GOT3 (cell line): ENCODE results near the gene CCDC126.
A peak's percentile ranks its signal among the peaks of the same experiment; 100 is the strongest.
"Not testable (repeated sequence)": the region's sequence is repeated elsewhere in the genome, so short reads cannot be mapped to it uniquely, and the experiment has no call there.

Experiments
- DNase-seq: peaks from one replicate; lab custom pipeline; 2025; ENCODE audit warnings: mixed read lengths; lab: John Stamatoyannopoulos, UW

The CCDC126 gene

DNA sequence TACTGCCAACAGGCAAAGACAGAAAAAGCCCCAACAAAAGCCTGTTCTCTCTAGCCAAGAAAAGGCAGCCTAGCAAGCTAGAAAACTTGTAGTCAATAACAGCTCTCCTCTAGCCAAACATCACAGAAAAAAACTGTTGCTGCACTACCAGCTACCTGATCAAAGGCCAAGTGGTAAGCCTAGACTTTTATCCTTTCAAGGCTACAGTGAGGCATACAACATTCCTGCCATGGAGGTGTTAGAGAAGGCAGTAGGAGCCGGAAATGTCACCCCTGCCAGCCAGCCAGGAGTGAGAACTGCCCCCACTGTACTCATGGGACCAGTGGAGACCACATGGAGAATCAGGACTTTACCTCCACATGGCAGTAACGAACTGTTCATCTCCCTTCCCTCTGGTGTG is 31.2 kb downstream of the CCDC126 start:
- no peak for DNase-seq

DNA sequence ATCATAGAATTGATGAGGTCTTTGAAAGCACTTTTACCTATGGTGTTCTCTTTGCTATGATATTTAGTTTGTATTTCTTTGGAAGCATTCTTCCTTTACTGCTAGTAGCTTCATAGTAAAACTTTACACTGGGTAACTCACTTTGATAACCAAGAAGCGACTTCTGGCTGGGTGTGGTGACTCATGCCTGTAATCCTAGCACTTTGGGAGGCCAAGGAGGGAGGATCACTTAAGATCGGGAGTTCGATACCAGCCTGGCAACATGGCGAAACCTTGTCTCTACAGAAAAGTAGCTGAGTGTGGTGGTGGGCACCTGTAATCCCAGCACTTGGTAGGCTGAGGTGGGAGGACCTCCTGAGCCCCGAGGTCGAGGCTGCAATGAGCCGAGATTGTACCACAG is 36.2 kb downstream of the CCDC126 start:
- no peak for DNase-seq

DNA sequence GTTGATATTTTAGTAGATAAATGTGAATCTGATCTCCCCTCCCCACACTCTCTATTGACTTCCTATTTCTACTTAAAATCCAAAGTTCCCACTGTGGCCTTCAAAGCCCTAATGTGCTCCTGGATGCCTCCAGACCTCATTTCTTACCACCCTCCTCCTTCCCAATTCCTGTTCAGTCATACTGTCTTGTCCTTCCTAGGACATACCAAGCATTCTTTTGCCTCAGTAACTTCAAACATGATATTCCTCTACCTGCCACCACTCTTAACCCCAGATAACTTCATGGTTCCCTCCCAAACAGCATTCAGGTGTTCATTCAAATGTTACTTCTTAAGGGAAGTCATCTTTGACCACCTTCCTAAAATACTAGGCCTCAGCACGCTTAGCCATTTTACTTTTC is 48.6 kb downstream of the CCDC126 start:
- no peak for DNase-seq

DNA sequence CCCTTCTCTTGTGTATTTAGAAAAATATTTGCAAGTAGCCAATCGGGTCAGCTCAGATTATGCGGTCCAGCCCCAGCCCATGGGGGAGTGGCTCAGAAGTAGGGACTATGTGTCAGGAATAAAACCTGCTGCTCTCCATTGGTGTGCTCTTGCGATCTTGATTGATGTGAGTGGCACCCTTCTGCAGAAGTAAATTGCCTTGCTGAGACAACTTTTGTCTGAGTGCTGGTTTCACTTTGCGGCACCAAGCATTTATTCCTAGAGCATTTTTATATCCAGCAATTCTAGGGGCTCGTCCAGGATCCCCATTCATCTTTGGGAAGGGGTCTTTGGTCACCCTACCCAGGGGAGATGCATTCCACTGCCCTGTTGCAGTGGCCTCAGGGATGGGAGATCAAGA is 56.8 kb downstream of the CCDC126 start:
- no peak for DNase-seq

DNA sequence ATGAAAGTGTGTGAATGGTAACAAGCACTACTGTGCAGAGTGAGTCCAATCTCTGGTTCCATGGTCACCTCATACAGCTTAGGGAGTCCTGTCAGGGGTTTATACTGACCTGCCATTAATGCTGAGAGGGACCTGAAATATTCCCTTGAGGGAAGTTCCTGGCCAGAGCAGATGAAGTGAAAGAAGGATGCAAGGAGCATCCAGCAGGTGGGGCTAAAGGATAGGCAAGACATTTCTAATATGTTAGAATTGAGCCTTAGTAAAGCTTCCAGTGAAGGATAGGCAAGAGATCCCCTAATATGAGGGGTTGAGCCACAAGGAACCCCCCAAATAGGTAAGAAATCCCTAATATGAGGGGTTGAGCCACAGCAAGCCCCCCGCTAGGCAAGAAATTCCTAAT is 57.3 kb downstream of the CCDC126 start:
- DNase-seq: no peak

DNA sequence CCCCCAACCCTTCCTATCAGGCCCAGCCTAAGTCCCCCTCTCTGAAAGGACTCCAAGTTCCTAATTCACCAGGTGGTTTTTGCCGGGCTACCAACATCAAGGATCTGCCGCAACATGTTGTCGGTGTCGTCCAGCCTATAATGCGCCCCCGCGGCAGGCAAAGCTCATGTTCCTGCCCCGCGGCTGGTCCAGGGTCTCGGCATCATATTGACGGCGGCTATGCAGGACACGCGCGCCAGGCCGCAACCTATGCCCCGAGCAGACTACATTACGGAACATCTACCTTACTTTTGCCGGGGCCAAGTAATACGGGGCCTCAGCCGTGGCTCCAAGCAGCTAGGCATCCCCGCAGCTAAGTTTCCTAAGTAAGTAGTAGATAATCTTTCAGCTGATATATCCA is 58.3 kb downstream of the CCDC126 start:
- DNase-seq: no peak

DNA sequence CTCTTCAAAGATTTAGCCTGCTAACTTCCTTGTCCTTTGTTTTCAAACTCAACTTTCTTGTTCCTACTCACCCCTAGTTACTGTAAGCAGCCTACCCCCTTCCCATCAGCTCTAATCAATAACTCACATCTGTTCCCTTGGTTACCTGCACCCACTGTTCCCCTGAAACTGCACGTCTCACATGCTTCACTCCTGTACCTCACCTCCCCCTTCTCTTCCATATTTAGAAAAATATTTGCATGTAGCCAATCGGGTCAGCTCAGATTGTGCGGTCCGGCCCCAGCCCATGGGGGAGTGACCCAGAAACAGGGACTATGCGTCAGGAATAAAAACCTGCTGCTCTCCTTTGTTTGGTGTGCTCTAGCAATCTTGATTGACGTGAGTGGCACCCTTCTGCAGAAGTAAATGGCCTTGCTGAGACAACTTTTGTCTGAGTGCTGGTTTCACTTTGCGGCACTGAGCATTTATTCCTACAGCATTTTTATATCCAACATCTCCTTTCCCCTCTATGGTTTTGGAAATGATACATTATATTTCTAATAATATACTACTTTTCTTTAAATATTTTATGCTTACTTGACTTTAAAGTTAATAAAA is 61.7 kb downstream of the CCDC126 start:
- no peak for DNase-seq

DNA sequence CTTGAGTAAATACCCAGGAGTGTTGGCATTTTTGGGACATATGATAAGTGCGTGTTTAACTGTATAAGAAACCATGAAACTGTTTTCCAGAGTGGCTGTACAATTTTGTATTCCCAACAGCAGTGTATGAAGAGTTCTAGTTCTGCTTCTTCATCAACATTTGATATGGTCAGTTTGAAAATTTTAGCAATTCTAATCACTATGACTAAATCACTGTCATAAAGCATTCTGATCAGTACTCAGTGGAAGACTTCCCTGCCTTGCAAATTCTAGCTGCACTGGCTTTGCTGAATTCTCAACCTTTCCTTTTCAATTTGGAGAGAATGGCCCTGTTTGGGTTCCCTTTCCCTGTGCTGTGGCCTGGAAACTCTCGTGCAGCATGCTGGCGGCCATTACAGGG is 64.2 kb downstream of the CCDC126 start:
- no peak for DNase-seq

DNA sequence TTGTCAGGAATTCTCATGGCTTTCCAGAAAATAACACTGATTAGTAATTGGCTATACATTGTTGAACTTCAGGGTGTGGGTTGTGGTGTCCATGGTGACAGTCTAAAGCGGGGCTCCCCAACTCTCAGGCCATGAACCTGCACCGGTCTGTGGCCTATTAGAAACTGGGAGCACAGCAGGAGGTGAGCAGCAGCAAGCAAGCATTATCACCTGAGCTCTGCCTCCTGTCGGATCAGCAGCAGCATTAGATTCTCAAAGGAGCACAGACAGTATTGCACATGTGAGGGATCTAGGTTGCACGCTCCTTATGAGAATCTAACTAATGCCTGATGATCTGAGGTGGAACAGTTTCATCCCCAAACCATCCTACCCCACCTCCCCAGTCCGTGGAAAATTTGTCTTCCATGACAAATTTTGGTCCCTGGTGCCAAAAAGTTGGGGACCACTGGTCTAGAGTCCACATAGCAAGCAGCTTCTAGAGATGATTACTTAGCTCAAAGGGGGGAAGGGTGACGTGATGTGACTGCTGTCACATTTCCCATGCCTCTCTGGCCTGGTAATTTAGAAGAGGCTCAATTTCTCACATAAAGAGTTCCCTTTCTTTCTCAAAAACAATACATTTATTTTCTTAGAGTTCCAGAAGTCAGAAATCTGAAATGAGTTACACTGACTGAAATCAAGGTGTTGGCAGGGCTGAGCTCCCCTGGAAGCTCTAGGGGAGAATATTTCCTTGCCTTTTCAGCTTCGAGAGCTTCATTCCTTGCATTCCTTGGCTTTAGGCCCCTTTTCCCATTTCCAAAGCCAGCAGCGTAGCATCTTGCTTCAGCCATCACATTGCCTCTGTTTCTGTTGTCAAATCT is 65.2 kb downstream of the CCDC126 start:
- no peak for DNase-seq

DNA sequence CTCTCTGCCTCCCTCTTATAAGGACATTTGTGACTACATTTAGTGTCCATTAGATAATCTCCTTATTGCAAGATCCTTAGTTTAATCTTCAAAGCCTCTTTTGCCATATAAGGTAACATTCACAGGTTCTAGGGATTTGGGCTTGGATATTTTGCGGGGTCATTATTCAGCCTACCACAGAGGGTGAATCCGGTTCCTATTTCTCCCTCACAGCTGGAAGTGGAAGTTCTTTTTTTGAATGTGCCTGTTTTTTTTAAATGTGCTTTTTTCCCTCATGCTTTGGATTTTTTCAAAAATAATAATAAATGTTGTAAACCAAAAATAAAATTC is 65.8 kb downstream of the CCDC126 start:
- DNase-seq: no peak

DNA sequence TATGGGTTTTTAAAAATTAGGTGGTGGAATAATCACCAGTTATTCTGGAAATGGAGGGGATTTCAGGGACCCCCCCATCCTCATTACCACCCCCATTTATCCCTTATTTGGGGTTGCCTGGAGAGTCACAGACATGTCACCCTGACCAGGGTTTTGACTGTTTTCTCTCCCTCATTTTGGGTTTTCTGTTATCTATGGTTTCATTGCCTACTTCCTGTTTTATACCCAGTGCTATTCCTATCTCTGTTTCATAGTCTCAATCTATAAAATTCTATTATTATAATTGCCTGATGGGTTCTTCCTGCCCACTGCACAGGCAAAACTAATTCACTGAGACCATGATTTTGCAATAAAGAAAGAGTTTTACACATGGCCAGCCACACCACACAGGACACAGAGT is 66.9 kb downstream of the CCDC126 start:
- DNase-seq: no peak

DNA sequence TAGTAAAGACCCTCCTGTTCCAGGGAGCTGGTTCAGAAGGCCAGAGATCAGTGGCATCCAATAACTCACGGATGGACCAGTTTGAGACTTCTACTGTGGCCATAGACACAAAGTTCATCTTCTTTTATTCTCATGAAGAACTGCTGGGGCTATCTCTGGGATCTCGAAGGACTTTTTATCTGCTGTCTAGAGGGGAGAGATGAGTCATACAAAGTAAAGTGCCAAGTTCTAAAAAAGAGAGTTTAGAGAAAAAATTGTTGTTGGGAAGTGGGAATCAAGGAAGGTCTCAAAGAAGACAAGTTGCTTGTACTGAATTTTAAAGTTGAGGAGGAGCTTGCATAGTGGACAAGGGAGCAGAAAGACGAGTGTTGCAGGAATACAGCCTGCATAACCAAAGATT is 74.9 kb downstream of the CCDC126 start:
- no peak for DNase-seq

DNA sequence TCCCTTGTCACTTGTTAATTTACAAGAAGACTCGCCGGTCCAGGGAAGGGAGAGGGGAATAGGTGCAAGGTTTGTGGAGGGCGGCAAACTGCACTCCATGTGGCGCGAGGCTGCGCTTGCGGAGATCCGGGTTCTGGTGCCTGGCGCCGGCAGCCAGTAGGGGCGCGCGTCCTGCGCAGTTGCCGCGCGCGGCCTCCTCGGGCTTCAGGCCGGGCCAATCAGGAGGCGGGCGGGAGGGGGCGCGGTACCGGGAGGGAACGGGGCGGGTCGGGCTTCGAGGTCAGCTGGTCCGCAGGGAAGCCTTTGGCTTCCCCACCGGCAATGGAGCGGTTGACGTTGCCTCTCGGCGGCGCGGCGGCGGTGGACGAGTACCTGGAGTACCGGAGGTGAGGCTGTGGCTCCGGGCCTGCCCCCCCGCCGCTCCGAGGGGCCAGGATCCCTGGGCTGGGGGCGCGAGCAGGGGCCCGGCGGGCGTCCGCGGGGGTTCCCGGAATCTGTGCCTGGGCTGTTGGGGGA is 82.8 kb downstream of the CCDC126 start, which contains the start of gene FAM221A:
Gene FAM221A, plus strand, starts transcription at position 302 of the 516 bp plus-strand sequence. Its CDS starts 20 bp downstream, at position 322.
- DNase-seq: peak; percentile 52

DNA sequence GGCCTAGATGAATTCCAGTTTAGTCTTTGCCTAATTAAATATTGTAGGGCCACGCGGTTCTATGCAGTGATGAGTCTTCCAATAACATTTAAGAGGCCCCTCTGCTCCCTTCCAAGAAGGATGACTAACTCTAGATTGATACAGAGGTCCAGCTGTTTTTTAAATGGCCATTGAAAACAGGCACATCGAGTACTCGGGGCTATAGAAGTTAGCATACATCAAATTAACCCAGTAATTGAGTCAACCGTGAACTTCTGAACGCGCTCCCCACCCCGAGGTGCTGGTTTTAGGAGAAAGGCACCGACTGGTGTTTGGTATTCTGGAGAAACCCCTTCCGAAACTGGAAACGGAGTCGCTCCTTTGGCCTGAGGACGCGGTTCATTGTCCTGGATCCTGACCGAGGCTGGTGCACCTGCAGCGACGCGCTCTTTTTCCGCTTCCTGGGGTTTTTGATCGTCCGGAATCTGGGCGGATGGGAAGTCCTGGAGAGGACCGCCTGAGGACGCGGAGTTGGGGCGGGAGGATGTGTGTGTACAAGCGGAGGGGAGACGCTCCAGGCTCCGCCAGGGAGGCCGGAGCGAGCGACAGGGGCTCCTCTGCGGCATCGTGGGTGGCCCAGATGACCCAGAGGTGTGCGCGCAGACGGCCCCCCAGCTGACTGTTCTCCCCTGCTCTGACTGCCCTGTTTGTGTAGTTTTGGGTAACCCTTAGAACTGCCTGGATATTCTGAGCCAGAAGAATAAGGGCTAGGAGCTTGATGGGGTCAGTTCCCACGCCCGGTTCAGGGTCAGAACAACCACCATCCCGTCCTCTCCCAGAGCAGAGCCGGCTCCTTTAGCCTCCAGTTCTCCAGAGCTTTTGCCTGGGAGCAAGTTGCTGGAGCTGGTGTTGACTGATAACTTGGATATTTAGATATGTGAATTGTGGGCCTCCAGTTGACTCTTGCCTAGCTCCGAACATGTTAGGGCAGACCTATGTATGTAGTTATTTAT is 83.5 kb downstream of the CCDC126 start:
- DNase-seq: no peak

DNA sequence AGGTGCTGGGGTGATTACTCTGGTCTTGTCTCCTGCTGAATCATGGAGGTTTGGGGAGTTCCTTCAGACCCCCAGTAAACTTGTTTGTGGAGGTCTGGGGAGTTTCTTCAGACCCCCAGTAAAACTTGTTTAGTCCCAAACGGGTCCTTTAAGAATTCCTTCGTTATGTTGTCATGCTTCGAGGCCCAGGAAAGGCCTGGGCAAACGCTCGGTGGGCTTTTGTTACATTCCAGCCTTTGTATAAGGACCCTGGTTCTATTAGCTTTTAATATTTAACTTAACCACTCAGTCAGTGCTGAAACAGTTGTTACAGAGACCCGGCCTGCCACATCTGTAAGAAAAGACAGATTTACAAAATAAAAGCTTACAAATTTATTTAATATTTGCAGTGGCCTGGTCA is 86.9 kb downstream of the CCDC126 start:
- not testable (repeated sequence) for DNase-seq

DNA sequence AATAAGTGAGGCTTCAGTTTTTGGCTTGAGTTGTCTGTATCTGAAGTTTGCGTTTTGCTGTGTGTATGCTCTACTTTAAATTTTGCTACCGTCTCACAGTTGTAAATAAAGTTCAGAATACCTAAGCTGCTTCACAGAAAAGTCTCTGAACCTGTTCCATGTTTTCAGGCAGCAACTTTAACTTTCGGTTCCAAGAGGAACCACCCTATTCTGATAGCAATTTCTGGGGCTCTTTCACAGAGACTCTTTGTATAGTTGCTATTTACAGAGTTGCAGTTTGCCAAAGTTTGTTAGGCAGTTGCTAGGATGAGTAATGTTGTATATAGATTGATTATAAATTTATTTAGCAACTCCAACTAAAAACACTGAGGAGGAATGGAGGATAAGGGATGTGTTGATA is 88.5 kb downstream of the CCDC126 start:
- no peak for DNase-seq

DNA sequence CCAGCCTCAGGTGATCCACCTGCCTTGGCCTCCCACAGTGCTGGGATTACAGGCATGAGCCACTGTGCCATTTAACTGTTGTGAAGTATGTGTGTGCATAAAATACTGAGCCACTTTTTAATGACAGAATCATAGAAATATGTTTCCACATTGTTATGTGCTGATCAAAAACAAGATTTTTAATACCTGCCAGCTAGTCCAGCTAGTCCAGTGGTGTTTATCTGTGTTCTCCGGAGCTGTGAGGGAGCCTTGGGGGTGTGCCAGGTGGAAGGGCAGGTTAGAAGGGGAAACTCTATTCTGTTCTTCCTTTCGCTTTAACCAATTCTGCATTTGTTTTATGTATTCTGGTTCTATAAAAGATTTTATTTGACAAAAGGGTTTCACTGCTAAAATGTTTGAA is 89.8 kb downstream of the CCDC126 start:
- no peak for DNase-seq

DNA sequence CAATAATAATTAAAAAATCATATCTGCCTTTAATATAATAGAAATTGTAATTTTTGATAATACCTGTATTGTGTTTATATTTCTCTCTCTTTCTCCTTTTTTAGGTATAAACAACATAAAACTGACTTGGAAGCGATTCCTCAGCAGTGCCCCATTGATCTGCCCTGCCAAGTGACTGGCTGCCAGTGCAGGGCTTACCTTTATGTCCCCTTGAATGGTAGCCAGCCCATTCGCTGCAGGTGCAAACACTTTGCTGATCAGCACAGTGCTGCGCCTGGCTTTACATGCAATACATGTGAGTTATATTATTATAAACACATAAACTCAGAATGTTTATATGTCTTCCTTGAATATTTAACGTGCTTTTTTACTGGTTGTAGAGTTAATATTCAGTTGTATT is 92.0 kb downstream of the CCDC126 start:
- DNase-seq: no peak

DNA sequence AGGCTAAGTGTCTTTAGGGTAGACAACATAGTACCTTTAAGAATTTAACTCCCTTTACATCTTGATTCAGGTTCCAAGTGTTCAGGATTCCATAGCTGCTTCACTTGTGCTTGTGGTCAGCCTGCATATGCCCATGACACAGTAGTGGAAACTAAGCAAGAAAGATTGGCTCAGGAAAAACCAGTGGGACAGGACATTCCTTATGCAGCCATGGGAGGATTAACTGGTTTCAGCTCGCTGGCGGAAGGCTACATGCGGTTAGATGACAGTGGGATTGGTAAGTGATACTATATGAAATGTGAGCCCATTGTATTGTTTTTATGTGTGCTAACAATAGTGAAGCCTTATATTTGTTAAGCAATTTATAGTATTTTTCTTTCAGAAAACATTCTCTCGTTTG is 94.1 kb downstream of the CCDC126 start:
- no peak for DNase-seq

DNA sequence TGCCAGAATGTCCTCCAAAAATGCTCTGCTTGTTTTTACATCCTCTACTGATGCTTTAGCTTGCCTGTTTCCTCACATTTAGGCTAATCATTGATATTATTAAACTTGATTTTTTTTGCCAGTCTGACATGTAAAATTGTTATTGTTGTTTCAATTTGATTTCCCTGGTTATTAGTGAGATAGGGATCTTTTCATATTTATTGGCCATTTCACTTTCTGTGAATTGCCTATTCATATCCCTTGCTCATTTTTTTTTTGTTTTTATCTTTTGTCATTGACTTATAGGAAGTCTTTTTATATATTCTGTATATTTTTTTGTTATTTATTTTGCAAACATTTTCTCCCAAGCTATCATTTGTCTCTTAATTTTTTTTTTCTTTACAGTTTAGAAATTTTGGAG is 96.0 kb downstream of the CCDC126 start:
- no peak for DNase-seq
